ENCODE measurements around the gene FBXL17. TPM values are rescaled to one million over a fixed set of nuclear protein-coding genes. Genes with fewer than 3 reads are reported as not detected.
"Not testable (repeated sequence)": the region's sequence is repeated elsewhere in the genome, so short reads cannot be mapped to it uniquely, and the experiment has no call there.

FBXL17 gene
- 10 to 100 TPM in 2 of 6 donors, 1 to 10 TPM in 4; 7.6 to 13.6 (median 8.8) TPM for polyA plus RNA-seq (ENCODE audit: low read depth in 6 of 6)

GRCh38 chr5:108381954-108382783, at the start of gene FBXL17:
Gene FBXL17, minus strand, starts transcription at chr5:108382098.
- Mint-ChIP-seq H3K27ac (peak within 1 kb of the TSS; percentile 91 to 99 (median 98)), H3K4me1 (peaks cover 16 to 40% (median 36%) of the 10 kb centered on the region in 3 donors), H3K36me3 (peaks cover 0 to 4% of the 10 kb centered on the region in 2 donors), H3K27me3 (no peaks in the 10 kb centered on the region), H3K4me3 (peak within 1 kb of the TSS; percentile 80 to 99 (median 96)), H3K9me3 (peaks cover 0 to 3% (median 0%) of the 10 kb centered on the region in 7 donors)
- ATAC-seq (ENCODE audit: low read depth in 2 of 2) (peak; percentile 71 to 73), DNase-seq (peak; percentile 90)

DNA sequence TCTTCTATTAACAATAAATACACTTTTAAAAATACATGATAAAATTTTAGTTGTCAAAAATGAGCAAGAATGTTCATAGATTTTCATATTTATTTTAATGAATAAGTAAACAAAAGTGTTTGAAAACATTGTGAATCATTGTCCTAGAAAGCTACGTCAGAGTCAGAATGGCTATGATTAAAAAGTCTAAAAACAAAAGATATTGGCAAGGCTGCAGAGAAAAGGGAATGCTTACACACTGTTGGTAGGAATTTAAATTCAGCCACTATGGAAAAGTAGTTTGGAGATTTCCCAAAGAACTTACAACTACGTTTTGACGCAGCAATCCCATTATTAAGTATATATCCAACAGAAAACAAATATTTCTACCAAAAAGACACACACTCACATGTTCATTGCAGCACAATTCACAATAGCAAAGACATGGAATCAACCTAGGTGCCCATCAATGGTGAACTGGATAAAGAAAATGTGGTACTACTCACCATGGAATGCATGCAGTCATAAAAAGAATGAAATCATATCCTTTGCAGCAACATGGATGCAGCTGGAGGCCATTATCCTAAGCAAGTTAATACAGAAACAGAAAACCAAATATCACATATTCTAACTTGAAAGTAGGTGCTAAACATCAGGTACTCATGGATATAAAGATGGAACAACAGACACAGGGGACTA, 49.2 kb upstream of the FBXL17 start:
- peaks cover 4 to 7% (median 7%) of the 10 kb centered on the region in 3 donors for H3K4me1 Mint-ChIP-seq
- H3K27ac Mint-ChIP-seq = no peak overlapping the region
- ATAC-seq (ENCODE audit: low read depth in 2 of 2) (no peak), DNase-seq (no peak)
- no peak overlapping the region for H3K4me3 Mint-ChIP-seq
- H3K9me3 Mint-ChIP-seq = peaks cover 0 to 6% (median 2%) of the 10 kb centered on the region in 7 donors
- peaks cover 15 to 26% (median 18%) of the 10 kb centered on the region in 3 donors for H3K27me3 Mint-ChIP-seq
- H3K36me3 Mint-ChIP-seq = no peaks in the 10 kb centered on the region

DNA sequence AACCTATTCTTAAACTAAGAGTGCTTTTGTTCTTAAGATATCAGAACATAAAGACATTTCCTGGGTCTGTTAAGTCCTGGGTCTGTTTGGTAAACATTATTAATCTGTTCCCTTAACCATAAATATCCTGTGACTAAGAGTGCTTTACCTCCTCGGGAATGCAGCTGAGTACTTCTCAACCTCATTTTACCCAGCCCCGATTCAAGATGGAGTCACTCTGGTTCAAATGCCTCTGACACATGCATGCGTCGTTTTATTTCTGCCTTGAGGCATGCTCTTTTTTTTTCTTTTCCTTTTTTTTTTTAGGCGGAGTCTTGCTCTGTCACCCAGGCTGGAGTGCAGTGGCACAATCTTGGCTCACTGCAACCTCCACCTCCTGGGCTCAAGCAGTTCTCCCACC, 39.8 kb upstream of the FBXL17 start:
- peaks cover 22 to 43% (median 31%) of the 10 kb centered on the region in 3 donors for H3K27me3 Mint-ChIP-seq
- no peak for DNase-seq
- no peak overlapping the region for H3K4me3 Mint-ChIP-seq
- H3K9me3 Mint-ChIP-seq = peaks cover 5 to 26% (median 21%) of the 10 kb centered on the region in 7 donors
- no peaks in the 10 kb centered on the region for H3K4me1 Mint-ChIP-seq
- ATAC-seq (ENCODE audit: low read depth in 2 of 2) = no peak
- H3K36me3 Mint-ChIP-seq = peaks cover 0 to 14% of the 10 kb centered on the region in 2 donors
- H3K27ac Mint-ChIP-seq = no peak overlapping the region

GRCh38 chr5:108420755-108421154, 38.9 kb upstream of the FBXL17 start:
- peaks cover 14 to 35% (median 24%) of the 10 kb centered on the region in 3 donors for H3K27me3 Mint-ChIP-seq
- peaks cover 5 to 33% (median 21%) of the 10 kb centered on the region in 7 donors for H3K9me3 Mint-ChIP-seq
- H3K36me3 Mint-ChIP-seq = peaks cover 0 to 14% of the 10 kb centered on the region in 2 donors
- ATAC-seq (ENCODE audit: low read depth in 2 of 2) = no peak
- H3K4me1 Mint-ChIP-seq = no peaks in the 10 kb centered on the region
- H3K27ac Mint-ChIP-seq = no peak overlapping the region
- DNase-seq = no peak
- no peak overlapping the region for H3K4me3 Mint-ChIP-seq

DNA sequence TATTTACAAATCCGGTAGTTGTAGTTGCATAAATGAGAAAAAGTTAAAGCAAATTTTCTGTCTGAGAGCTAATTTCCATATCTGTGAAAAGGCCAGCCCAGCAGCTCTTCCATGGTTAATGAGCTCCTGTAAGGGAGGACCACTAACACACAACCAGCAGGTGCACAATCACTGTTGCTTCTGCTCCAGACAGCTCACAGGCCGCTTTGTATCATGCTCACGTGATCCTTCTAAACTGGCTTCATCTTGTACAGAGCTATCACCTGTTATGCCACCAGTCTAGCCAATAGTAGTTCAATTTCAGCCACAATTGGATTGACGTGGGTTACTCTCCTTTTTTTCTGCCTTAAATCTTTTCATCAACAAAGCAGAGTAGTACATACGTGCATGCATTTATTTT, 38.3 kb upstream of the FBXL17 start:
- ATAC-seq (ENCODE audit: low read depth in 2 of 2) = no peak
- Mint-ChIP-seq H3K27me3 (peaks cover 14 to 29% (median 23%) of the 10 kb centered on the region in 3 donors), H3K9me3 (peaks cover 5 to 37% (median 17%) of the 10 kb centered on the region in 7 donors), H3K4me3 (no peak overlapping the region), H3K36me3 (peaks cover 0 to 14% of the 10 kb centered on the region in 2 donors), H3K27ac (no peak overlapping the region), H3K4me1 (no peaks in the 10 kb centered on the region)
- no peak for DNase-seq

DNA sequence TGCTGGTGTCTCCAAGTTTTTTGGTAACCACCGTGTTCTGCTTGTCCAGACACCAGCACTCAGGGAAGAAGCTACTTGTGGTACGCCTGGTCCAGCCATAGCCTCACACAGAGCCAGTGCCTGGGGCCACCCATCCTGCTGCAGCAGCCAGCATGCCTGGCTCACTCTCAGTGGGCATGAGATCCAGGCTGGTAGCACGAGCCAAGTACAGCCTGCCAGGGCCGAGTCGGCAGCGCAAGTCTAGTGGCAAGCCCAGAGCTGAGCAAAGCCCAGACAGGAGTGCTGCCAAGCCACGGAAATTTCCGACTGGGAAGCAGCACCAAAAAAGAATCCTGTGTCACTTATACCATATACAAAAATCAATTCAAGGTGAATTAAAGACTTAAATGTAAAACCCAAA, 36.3 kb upstream of the FBXL17 start:
- DNase-seq = no peak
- no peaks in the 10 kb centered on the region for H3K4me1 Mint-ChIP-seq
- H3K4me3 Mint-ChIP-seq = no peak overlapping the region
- no peak overlapping the region for H3K27ac Mint-ChIP-seq
- H3K9me3 Mint-ChIP-seq = peaks cover 5 to 23% (median 9%) of the 10 kb centered on the region in 7 donors
- H3K36me3 Mint-ChIP-seq = peaks cover 0 to 14% of the 10 kb centered on the region in 2 donors
- H3K27me3 Mint-ChIP-seq = peaks cover 14 to 23% (median 19%) of the 10 kb centered on the region in 3 donors
- ATAC-seq (ENCODE audit: low read depth in 2 of 2) = no peak

- Mint-ChIP-seq H3K9me3 (peaks cover 5 to 23% (median 9%) of the 10 kb centered on the region in 7 donors), H3K4me1 (no peaks in the 10 kb centered on the region), H3K4me3 (no peak overlapping the region), H3K27me3 (peaks cover 14 to 23% (median 19%) of the 10 kb centered on the region in 3 donors), H3K36me3 (peaks cover 0 to 14% of the 10 kb centered on the region in 2 donors), H3K27ac (no peak overlapping the region)
- DNase-seq = no peak
- ATAC-seq (ENCODE audit: low read depth in 2 of 2) = no peak
Measured at GRCh38 chr5:108417166-108417670, 35.3 kb upstream of the FBXL17 start.

DNA sequence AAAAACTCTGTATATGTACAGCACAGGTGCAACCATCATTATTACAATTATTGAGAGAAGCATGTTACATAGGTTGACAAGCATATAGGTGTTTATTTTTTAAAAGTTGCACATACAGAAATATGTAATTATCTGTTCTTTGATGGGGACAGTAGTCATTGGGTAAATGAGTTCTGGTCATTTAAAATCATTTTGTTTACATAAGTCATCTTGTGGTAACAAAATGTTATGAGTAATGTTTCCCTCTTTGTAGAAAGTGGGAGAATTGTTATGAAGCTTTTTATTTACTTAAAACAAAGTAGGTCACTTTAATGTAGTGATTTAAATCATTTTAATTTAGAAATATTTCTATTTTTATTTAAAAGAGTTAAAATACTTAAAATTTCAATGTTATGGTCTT, 33.8 kb upstream of the FBXL17 start:
- ATAC-seq (ENCODE audit: low read depth in 2 of 2) (no peak), DNase-seq (no peak)
- Mint-ChIP-seq H3K27me3 (peaks cover 14 to 20% (median 16%) of the 10 kb centered on the region in 3 donors), H3K4me1 (no peaks in the 10 kb centered on the region), H3K27ac (no peak overlapping the region), H3K36me3 (peaks cover 0 to 14% of the 10 kb centered on the region in 2 donors), H3K4me3 (no peak overlapping the region), H3K9me3 (peaks cover 5 to 23% (median 8%) of the 10 kb centered on the region in 7 donors)

GRCh38 chr5:108409786-108410185, 27.9 kb upstream of the FBXL17 start:
- DNase-seq = no peak
- Mint-ChIP-seq H3K27me3 (peaks cover 0 to 9% (median 0%) of the 10 kb centered on the region in 3 donors), H3K9me3 (peaks cover 0 to 11% (median 5%) of the 10 kb centered on the region in 7 donors), H3K4me1 (no peaks in the 10 kb centered on the region), H3K36me3 (no peaks in the 10 kb centered on the region), H3K4me3 (no peak overlapping the region), H3K27ac (no peak overlapping the region)
- no peak for ATAC-seq (ENCODE audit: low read depth in 2 of 2)

DNA sequence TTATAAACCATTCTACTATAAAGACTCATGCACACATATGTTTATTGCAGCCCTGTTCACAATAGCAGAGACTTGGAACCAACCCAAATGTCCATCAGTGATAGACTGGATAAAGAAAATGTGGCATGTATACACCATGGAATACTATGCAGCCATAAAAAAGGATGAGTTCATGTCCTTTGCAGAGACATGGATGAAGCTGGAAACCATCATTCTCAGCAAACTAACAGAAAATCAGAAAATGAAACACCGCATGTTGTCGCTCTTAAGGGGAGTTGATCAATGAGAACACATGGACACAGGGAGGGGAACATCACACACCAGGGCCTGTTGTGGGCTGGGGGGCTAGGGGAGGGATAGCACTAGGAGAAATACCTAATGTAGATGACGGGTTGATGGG, 23.3 kb upstream of the FBXL17 start:
- not testable (repeated sequence) for ATAC-seq (ENCODE audit: low read depth in 2 of 2); DNase-seq; H3K4me1 Mint-ChIP-seq; H3K4me3 Mint-ChIP-seq; H3K27ac Mint-ChIP-seq; H3K36me3 Mint-ChIP-seq
- Mint-ChIP-seq H3K9me3 (peaks cover 7 to 34% (median 27%) of the 10 kb centered on the region in 7 donors), H3K27me3 (peaks cover 5 to 35% (median 20%) of the 10 kb centered on the region in 3 donors)

DNA sequence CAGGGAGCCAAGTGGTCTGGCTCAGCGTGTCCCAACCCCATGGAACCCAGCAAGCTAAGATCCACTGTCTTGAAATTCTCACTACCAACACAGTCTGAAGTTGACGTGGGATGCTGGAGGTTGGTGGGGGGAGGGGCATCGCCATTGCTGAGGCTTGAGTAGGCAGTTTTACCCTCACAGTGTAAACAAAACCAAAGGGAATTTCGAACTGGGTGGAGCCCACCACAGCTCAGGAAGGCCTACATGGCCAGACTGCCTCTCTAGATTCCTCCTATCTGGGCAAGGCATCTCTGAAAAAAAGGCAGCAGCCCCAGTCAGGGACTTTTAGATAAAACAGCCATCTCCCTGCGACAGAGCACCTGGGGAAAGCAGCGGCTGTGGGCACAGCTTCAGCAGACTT, 17.1 kb upstream of the FBXL17 start:
- Mint-ChIP-seq H3K9me3 (peaks cover 7 to 26% (median 23%) of the 10 kb centered on the region in 7 donors), H3K27ac (no peak overlapping the region), H3K4me1 (no peaks in the 10 kb centered on the region), H3K27me3 (peaks cover 5 to 41% (median 20%) of the 10 kb centered on the region in 3 donors), H3K4me3 (no peak overlapping the region), H3K36me3 (peaks cover 0 to 8% of the 10 kb centered on the region in 2 donors)
- no peak for DNase-seq
- ATAC-seq (ENCODE audit: low read depth in 2 of 2) = no peak

GRCh38 chr5:108396837-108397236, 14.9 kb upstream of the FBXL17 start:
- Mint-ChIP-seq H3K27me3 (peaks cover 5 to 26% (median 14%) of the 10 kb centered on the region in 3 donors), H3K9me3 (peaks cover 4 to 16% (median 12%) of the 10 kb centered on the region in 7 donors)
- not testable (repeated sequence) for DNase-seq

DNA sequence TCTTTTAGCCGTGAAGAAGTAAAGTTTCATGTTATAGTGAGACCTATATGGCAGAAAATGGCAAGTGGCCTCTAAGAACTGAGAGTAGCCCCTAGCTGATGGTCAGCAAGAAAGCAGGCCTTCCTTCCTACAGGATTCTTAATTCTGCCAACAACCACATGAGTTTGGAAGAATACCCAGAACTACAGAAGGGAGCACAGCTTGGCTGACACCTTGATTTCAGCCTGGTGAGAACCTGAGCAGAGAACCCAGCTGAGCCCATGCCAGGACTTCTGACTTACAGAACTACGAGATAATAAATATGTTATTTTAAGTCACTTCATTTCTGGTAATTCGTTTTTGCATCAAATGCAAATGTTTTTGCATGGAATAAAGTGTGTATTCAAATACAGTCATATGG, 5.9 kb upstream of the FBXL17 start:
- Mint-ChIP-seq H3K27me3 (no peaks in the 10 kb centered on the region), H3K4me1 (peaks cover 4 to 17% (median 16%) of the 10 kb centered on the region in 3 donors), H3K9me3 (no peaks in the 10 kb centered on the region), H3K4me3 (no peak overlapping the region), H3K36me3 (no peaks in the 10 kb centered on the region), H3K27ac (no peak overlapping the region)
- DNase-seq (no peak), ATAC-seq (ENCODE audit: low read depth in 2 of 2) (no peak)

More at GRCh38 chr5:108396837-108397236, 14.9 kb upstream of the FBXL17 start:
- not testable (repeated sequence) for ATAC-seq (ENCODE audit: low read depth in 2 of 2); H3K4me1 Mint-ChIP-seq; H3K27ac Mint-ChIP-seq; H3K4me3 Mint-ChIP-seq; H3K36me3 Mint-ChIP-seq

All from naive B cell (primary cell).